Measurements from ENCODE around the gene ARHGEF1.

ARHGEF1 gene

DNA sequence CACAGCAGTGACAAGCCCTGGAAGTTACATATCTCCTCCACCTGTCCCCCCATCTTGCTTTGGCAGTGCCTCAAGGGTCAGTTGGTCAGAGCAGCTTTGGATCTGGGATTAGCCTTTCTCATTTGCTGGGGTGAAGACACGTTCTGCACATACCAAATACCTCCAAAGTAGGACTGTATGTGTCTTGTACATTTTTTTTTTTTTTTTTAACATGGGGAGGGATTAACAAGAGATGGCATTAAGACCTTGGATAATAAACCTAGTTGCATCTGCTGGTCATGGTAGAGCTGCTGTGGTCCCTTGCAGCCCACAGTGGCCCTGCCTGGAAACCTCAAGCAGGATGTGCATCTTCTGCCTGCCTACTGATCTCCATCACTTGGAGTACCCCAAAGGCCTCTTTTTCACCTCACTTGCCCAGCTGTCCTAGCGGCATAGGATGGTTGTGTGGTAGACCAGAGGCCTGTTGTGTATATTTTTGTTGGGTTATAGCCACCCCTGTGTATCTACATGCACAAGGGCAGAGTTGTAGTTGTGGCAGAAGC, 20.5 kb upstream of the ARHGEF1 start:
- DNase-seq: peak; percentile 37
- Histone ChIP-seq H4K20me1 (ENCODE audit: insufficient read depth, low read length) (peaks cover 64% of the 10 kb centered on the region), H2AFZ (ENCODE audit: low read depth, low read length) (no peak overlapping the region), H3K27ac (ENCODE audit: low read length) (peak overlapping the region; percentile 97), H3K36me3 (ENCODE audit: insufficient read depth, low read length) (peaks cover 67% of the 10 kb centered on the region), H3K4me1 (ENCODE audit: insufficient read depth, low read length) (peaks cover 73% of the 10 kb centered on the region), H3K9ac (ENCODE audit: low read depth, low read length) (peak overlapping the region; percentile 77), H3K27me3 (ENCODE audit: insufficient read depth, low read length, poor library complexity) (no peaks in the 10 kb centered on the region), H3K9me3 (ENCODE audit: insufficient read depth, low read length, severe bottlenecking) (no peaks in the 10 kb centered on the region), H3K4me2 (ENCODE audit: insufficient read depth, low read length) (peak overlapping the region; percentile 96), H3K4me3 (ENCODE audit: low read depth in 1 of 2, low read length in 2 of 2) (peak overlapping the region in 1 of 2 experiments; percentile 78; a peak in 2 of 4 replicates), H3K79me2 (ENCODE audit: insufficient read depth, low read length) (peaks cover 73% of the 10 kb centered on the region)
- ATAC-seq (ENCODE audit: insufficient read depth, low read depth): no peak
- no peak for TF ChIP-seq EZH2 (IDR thresholded peaks at IDR 0.05; ENCODE audit: borderline replicate concordance, low read depth, low read length, severe bottlenecking)
- TF ChIP-seq, protein P1, sequence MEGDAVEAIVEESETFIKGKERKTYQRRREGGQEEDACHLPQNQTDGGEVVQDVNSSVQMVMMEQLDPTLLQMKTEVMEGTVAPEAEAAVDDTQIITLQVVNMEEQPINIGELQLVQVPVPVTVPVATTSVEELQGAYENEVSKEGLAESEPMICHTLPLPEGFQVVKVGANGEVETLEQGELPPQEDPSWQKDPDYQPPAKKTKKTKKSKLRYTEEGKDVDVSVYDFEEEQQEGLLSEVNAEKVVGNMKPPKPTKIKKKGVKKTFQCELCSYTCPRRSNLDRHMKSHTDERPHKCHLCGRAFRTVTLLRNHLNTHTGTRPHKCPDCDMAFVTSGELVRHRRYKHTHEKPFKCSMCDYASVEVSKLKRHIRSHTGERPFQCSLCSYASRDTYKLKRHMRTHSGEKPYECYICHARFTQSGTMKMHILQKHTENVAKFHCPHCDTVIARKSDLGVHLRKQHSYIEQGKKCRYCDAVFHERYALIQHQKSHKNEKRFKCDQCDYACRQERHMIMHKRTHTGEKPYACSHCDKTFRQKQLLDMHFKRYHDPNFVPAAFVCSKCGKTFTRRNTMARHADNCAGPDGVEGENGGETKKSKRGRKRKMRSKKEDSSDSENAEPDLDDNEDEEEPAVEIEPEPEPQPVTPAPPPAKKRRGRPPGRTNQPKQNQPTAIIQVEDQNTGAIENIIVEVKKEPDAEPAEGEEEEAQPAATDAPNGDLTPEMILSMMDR (IDR thresholded peaks at IDR 0.05; ENCODE audit: borderline replicate concordance, extremely low read depth, low read length, poor library complexity, severe bottlenecking): no peak

DNA sequence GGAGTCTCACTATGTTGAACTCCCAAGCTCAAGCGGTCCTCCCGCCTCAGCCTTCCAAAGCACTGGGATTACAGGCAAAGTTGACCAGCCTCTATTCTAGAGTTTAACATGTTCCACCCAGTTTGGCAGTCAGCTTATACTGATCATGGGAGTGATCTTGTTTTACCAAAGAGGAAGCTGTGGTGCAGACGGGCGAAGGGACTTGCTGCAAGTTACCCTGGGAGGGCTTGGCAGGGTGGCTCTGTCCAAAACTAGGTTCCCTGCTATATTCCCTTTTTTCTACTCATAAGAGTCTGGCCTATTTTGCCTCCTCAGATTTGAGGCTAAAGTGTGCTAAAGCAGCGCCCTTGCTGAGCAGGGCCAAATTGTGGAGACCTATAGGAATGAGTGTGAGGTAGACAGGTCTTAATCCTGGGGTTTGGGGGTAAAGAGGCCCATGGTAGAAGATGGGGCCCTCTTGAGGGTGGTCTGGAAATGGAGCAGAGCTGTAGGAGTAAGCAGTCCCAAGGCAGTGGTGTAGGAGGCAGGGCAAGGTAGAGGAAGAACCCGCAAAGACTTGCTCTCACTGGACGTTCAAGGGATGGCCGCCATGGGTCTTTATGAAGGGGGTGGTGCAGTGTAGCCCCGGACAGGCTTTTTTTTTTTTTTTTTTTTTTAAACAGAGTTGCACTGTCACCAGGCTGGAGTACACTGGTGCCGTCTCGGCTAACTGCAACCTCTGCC, 19.6 kb upstream of the ARHGEF1 start:
- H2AFZ ChIP-seq (ENCODE audit: low read depth, low read length): no peak overlapping the region
- H3K27ac ChIP-seq (ENCODE audit: low read length): peak overlapping the region; percentile 97
- TF ChIP-seq, protein P1 (IDR thresholded peaks at IDR 0.05; ENCODE audit: borderline replicate concordance, extremely low read depth, low read length, poor library complexity, severe bottlenecking): no peak
- TF ChIP-seq EZH2 (IDR thresholded peaks at IDR 0.05; ENCODE audit: borderline replicate concordance, low read depth, low read length, severe bottlenecking): no peak
- peak overlapping the region; percentile 77 for H3K9ac ChIP-seq (ENCODE audit: low read depth, low read length)
- peak overlapping the region in 1 of 2 experiments; percentile 78; a peak in 2 of 4 replicates for H3K4me3 ChIP-seq (ENCODE audit: low read depth in 1 of 2, low read length in 2 of 2)
- peaks cover 81% of the 10 kb centered on the region for H3K4me1 ChIP-seq (ENCODE audit: insufficient read depth, low read length)
- H3K4me2 ChIP-seq (ENCODE audit: insufficient read depth, low read length): peak overlapping the region; percentile 96
- H3K36me3 ChIP-seq (ENCODE audit: insufficient read depth, low read length): peaks cover 76% of the 10 kb centered on the region
- H3K9me3 ChIP-seq (ENCODE audit: insufficient read depth, low read length, severe bottlenecking): no peaks in the 10 kb centered on the region
- H3K79me2 ChIP-seq (ENCODE audit: insufficient read depth, low read length): peaks cover 81% of the 10 kb centered on the region
- DNase-seq (no peak), ATAC-seq (ENCODE audit: insufficient read depth, low read depth) (no peak)
- H4K20me1 ChIP-seq (ENCODE audit: insufficient read depth, low read length): peaks cover 72% of the 10 kb centered on the region
- H3K27me3 ChIP-seq (ENCODE audit: insufficient read depth, low read length, poor library complexity): no peaks in the 10 kb centered on the region

DNA sequence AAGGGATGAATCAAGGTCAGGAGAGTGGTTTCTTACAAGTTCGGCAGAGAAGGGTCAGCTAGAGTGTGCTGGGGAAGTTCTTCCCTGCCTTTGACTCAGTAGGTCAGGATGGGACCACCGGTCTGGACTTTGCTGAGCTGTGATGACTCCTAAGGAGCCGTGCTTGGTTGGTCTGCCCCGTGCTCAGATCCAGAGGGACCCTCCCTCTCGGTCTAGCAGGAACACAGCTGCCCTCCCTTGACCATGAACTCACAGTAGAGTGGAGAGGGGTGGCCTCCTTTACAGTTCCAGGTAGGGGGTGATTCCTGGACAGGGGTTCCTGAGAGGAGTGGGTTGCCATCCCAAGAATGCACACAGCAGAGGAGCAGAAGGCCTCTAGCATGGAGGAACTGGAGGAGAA, 18.6 kb upstream of the ARHGEF1 start:
- no peak for ATAC-seq (ENCODE audit: insufficient read depth, low read depth)
- H3K27ac ChIP-seq (ENCODE audit: low read length): peak overlapping the region; percentile 2

More for the DNA sequence above, 18.6 kb upstream of the ARHGEF1 start:
- Histone ChIP-seq H3K79me2 (ENCODE audit: insufficient read depth, low read length) (peaks cover 92% of the 10 kb centered on the region), H3K9ac (ENCODE audit: low read depth, low read length) (peak overlapping the region; percentile 2; the same call in 1 of the 2 replicates), H3K27me3 (ENCODE audit: insufficient read depth, low read length, poor library complexity) (no peaks in the 10 kb centered on the region), H4K20me1 (ENCODE audit: insufficient read depth, low read length) (peaks cover 82% of the 10 kb centered on the region), H3K4me2 (ENCODE audit: insufficient read depth, low read length) (peak overlapping the region; percentile 96), H3K4me3 (ENCODE audit: low read depth in 1 of 2, low read length in 2 of 2) (no peak overlapping the region), H2AFZ (ENCODE audit: low read depth, low read length) (no peak overlapping the region), H3K36me3 (ENCODE audit: insufficient read depth, low read length) (peaks cover 86% of the 10 kb centered on the region), H3K9me3 (ENCODE audit: insufficient read depth, low read length, severe bottlenecking) (no peaks in the 10 kb centered on the region), H3K4me1 (ENCODE audit: insufficient read depth, low read length) (peaks cover 84% of the 10 kb centered on the region)
- TF ChIP-seq, protein P1 (IDR thresholded peaks at IDR 0.05; ENCODE audit: borderline replicate concordance, extremely low read depth, low read length, poor library complexity, severe bottlenecking): no peak
- TF ChIP-seq EZH2 (IDR thresholded peaks at IDR 0.05; ENCODE audit: borderline replicate concordance, low read depth, low read length, severe bottlenecking): no peak
- no peak for DNase-seq
